HG03045 (cell line): Measurements from ENCODE around the gene TMEM106C.

Experiments used
- ATAC-seq: cut with Tn5 transposase; IDR thresholded peaks from one replicate; pipeline ENCODE4 v1.9.1; 2021; ENCODE audit warnings: mild to moderate bottlenecking, moderate library complexity; ENCODE audit not compliant: unreplicated experiment

TMEM106C gene

GRCh38 chr12:47992776-47993175, 29.4 kb downstream of the TMEM106C start:
- no peak for ATAC-seq

GRCh38 chr12:47993491-47993890, 30.1 kb downstream of the TMEM106C start:
- ATAC-seq = no peak

GRCh38 chr12:47995981-47996401, 32.6 kb downstream of the TMEM106C start:
- ATAC-seq = no peak

DNA sequence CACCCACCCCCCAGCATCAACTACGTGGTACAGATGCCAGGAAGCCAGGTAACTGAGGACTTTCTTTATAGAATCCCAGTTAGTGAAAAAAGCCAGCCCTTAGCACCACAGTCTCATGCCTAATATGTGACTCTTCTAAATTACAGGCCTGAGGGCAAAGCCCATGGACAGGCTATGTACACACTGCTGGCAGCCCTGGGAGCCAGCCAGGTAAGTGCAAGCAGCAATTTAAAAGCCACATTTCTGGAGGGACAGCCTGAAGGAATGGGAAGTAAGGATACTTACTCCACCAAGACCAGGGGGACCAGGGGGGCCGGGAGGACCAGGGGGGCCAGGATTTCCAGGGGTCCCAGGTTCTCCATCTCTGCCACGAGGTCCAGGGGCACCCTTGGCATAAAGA, 33.9 kb downstream of the TMEM106C start:
- no peak for ATAC-seq

DNA sequence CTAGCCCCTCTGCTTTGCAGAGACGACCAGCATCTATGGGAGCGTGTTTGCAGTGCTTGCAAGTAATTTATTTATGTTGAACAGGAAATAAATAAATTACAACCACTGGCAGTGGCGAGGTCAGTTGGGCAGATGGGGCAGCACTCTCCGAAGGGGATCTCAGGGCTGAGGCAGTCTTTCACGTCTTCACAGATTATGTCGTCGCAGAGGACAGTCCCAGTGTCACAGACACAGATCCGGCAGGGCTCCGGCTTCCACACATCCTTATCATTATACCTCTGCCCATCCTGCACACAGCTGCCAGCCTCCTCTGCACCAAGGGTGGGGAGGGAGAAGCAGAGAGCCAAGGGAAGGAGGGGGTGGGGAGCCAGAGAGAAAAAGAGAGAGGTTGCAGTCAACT, 36.4 kb downstream of the TMEM106C start:
- ATAC-seq = no peak

DNA sequence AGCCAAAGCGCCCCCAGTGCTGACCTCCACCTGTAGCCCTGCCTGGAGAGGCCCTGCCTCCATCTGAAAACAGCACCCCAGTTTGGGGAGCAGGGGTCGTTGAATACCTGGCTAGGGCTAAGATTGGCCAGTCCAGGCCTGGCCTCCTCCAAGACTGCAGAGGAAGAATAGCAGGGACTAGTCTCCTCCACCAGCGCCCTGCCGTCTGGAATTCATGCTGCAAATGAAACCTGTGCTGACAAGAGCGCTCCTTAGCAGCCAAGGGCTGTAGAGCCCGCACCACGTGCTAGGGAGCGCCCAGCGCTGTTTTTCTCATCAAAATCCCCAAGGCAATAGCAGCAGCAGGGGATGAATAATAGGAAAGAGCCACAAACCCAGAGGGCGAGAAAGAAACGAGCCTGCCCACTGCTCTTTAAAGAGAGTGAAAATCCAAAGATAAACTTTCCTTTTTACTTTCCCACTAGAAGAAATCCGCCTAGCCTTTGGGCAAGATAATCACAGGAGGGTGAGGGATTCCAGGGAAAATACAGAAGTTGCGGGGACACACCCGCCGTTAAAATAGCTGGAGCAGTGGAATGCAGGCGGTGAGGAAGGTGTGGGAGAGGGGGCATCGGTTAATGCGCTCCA, 37.6 kb downstream of the TMEM106C start:
- ATAC-seq = no peak

- no peak for ATAC-seq
These were observed 38.4 kb downstream of the TMEM106C start for GRCh38 chr12:48001505-48002413.

DNA sequence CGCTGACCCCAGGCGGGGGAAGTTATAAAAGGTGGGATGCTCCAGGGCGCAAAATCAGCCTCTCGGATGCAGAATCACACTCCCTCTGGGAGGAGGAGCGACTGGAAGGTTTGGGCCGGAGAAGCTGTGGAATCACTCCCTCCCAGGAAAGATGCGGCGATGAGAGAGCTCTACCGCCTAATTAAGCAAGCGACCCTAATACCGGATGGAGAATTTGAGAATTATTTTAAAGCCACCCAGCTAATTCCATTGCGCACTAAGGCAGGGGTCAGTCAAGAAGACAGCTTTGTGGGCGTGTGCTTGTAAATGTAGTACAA, 39.0 kb downstream of the TMEM106C start:
- ATAC-seq = no peak

GRCh38 chr12:48002773-48003218, 39.4 kb downstream of the TMEM106C start:
- ATAC-seq = no peak

DNA sequence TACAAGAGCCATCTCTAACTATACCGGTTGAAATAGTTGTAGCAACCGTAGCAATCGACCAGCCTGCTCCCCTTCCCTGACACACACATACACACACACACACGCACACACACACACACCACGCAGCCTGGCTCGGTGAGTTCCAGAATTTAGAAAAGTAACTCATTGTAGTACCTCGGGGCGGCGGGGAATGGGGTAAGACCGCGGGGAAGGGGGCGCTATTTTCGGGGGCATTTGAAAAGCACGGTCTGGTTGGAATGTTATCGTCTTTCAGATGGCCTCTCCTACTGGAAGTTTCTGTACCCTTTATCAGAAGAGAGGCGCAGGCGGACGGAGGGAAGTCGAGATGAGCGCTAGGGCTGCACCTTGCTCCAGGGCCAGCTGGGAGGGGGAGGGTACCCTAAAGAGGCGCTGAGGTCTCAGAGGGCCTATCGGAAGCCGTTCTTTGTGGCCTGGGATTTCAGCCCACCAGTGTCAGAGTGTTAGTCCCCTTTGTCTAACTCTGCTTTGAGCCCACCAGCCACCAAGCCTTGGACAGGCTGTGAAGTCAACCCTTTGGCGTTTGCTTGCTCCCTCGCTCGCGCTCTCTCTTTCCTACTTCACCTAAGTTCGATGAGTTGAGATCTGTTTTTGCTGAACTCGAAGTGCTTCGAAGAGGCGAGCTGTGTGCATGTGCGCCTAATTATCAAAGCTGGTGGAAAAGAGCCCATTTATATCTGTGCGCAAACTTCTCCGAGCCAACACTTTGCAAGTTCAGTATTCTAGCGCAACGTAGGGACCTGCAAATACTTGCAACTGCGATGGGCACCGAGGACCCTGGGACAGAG, 40.0 kb downstream of the TMEM106C start:
- ATAC-seq = no peak

- ATAC-seq = no peak
These were observed 40.9 kb downstream of the TMEM106C start, which contains the start of gene COL2A1 for GRCh38 chr12:48004053-48004941. TSS of gene COL2A1 (minus strand) at chr12:48004476. CDS start at chr12:48004321, 155 bp downstream.

DNA sequence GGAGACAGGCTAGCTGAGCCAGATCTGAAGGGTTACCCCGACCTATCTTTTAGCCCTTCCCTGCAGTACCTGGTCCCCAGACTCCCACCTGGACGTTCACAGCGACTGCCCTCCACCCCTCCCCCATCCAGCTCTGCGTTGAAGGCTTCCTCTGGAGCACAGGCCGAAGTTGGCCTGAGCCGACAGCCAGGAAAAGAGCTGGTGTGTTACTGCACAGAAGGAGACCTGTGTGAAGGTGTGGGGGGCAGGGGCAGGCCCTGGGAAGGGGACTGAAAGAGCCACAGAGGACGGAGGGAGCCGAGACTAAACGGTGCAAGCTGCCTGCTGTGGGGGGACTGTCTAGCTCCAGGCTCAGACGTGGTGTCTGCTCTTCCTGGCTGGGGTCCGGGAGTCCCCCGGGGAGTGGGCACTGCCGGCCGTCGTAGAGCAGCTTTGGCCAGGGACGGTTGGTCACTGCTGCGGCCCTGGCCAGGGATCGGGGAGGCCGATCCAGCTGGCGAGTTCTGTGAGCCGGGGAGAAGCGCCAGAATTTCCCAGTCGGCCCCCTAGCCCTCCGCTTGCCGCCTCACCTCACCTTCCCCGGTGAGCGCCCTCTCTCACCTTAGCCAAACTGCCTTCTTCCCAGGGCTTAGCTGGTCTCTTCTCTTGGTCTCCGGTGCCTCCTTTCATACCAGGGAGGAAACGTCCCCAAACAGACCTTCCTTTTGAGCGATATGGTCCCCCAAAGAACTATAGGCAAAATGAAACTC, 41.8 kb downstream of the TMEM106C start:
- no peak for ATAC-seq

GRCh38 chr12:48005750-48006021, 42.3 kb downstream of the TMEM106C start:
- no peak for ATAC-seq

- ATAC-seq = no peak
These were observed 43.8 kb downstream of the TMEM106C start for GRCh38 chr12:48007206-48007605.

DNA sequence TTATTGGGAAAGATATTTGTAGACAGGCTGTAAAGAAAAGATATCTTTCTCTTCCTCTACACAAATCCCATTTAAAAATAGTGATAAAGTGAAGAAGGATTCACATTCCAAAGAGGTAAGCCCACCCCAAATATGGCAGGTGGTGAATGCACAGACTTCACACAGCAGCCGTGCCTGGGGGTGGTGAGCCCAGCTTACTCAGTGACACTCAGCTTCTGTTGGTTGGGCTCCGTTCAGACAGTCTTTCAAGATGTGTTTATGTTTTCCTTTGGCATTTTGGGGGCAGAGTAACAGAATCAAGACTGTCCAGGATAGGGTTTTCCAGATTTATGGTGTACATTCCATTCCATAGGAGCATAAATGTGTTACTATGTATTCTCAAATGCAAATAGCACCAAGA, 45.0 kb downstream of the TMEM106C start:
- no peak for ATAC-seq

GRCh38 chr12:48008950-48009349, 45.6 kb downstream of the TMEM106C start:
- no peak for ATAC-seq

- no peak for ATAC-seq
These were observed 46.1 kb downstream of the TMEM106C start for GRCh38 chr12:48009471-48009870.

DNA sequence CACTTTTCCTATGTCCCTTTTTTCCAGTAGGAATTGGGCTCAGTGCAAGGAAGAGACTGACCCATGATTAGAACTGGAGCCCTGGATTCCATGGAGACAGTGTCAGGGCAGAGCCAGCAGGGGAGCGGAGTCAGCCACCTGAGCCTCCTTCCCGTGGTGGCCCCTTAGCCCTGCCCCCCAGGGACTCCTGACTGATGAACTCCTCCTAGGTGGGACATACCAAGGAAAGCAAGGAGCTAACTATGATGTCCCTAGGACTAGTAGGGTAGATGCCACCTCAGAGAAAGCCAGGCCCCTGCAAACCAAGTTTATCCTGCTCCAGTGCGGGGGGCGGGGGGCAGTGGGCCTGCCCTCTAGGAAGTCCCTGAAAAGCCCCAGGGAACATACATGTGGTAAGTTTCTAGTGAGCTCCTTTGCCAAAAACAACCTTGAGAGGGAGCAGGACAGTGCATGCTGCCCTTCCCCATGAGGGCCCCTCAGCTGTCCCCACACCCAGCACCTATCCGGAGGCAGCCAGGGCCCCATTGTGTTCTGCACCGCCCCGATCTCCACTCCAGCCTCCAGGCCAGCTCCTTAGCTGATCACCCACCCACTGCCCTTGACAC, 47.1 kb downstream of the TMEM106C start:
- no peak for ATAC-seq

DNA sequence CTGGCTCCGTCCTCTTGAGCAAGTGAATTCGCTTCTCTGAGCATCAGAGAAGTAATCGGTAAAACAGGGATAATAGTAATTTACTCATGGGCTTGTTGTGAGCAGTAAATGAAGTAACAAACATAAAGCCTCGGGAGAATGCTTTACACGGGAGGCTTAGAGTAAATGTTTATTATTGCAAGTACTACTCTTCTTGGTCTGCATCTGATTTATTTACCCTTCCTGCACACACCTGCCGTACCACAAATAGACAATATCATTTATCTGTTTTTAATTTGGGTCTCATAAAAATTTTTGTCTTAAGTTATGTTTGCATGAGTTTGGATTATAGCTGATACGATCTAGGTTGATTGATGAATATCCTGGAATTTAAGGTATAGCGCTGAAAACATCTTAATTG, 48.7 kb downstream of the TMEM106C start:
- ATAC-seq = no peak

GRCh38 chr12:48013287-48013686, 49.9 kb downstream of the TMEM106C start:
- no peak for ATAC-seq
